ENCODE results near the gene MRPL14.

- TF ChIP-seq EP300 (IDR thresholded peaks at IDR 0.05; ENCODE audit: borderline replicate concordance in 1 of 2, control insufficient read depth in 1 of 2, low read depth in 2 of 2, low read length in 2 of 2) (no peak), RAD51 (IDR thresholded peaks at IDR 0.05) (no peak), HDAC6 (IDR thresholded peaks at IDR 0.05; ENCODE audit: unreplicated experiment) (no peak), REST (IDR thresholded peaks at IDR 0.05; ENCODE audit: low read depth, low read length) (no peak), CHD1 (IDR thresholded peaks at IDR 0.05; ENCODE audit: low read depth, low read length) (no peak), JUND (IDR thresholded peaks at IDR 0.05; ENCODE audit: low read depth, low read length) (no peak), CTCF (IDR thresholded peaks at IDR 0.05 in 2 of 3, conservative IDR thresholded peaks at IDR 0.05 in 1 of 3; ENCODE audit: control insufficient read depth in 2 of 3, extremely low read depth in 1 of 3, insufficient read depth in 1 of 3, low read depth in 3 of 3, low read length in 3 of 3) (no peak)
These were observed 1.0 kb upstream of the MRPL14 start for GRCh38 chr6:44128020-44128917.

All from GM12878 (cell line).